NCI-H526 (cell line): Measurements from ENCODE around the gene CACNA1E.
"Not testable (repeated sequence)": the region's sequence is repeated elsewhere in the genome, so short reads cannot be mapped to it uniquely, and the experiment has no call there.

Experiments used
- DNase-seq, 2 experiments: peaks; one replicate each; lab custom pipeline; 2025; lab: John Stamatoyannopoulos, UW

Gene CACNA1E

DNA sequence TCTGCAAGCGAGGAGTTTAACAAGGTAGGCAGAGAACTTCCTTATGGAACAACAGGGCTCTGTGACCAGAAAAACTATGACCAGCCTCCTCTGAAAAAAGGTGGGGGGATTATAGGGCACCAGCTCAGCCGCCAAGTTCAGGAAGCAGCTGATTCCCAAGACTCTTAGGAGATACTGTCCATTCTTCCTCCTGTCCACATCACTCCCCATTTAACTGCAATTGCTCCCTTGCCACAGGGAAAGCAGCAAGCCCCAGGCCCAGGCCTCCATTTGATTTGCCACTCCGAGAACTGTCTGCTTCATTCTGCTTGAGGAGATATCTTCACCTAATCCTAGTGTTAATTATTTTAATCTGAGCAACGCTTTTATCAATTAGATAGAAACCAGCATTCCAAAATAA, 323.9 kb downstream of the CACNA1E start:
- no peak for DNase-seq

DNA sequence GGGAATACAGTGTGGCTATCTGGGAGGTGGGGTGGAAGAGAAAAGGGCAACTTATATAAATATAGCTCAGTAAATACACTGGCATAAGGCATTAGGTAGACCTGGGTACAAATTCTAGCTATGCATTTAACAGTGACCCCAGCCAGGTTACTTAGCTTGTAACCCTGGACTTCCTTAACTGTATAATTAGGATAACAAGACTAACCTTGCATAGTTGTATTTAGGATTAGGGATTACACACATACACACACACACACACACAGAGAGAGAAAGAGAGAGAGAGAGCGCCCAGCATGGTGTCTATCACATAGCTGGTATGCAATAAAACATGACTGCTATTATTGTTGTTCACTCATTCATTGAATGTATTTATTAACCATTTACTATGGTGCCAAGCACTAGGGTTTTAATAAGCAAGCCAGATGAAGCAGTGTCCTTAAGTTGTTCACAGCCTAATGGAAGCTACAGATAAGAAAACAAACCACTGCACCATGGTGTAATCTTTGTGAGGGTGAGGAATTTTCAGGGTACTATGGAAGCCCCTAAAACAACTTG, 326.8 kb downstream of the CACNA1E start:
- DNase-seq, result no peak

DNA sequence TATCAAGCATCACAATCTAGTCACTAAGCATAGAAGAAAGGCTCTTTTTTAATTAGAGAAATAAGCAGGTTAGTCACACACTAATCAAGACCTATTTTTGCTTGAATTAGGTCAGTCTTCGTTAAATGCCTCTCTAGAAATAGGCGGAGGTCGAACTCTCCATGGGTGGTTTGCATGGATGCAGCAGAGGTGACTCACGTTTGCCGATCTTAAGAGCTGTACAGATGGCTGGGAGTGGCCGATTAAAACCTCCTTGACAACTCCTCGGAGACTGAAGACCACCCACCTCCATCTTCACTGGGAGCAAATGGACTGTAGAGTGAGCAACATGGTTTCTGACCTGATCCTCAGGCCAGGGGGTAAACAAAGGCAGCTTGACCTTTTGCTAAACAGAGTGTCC, 328.9 kb downstream of the CACNA1E start:
- DNase-seq, result no peak

DNA sequence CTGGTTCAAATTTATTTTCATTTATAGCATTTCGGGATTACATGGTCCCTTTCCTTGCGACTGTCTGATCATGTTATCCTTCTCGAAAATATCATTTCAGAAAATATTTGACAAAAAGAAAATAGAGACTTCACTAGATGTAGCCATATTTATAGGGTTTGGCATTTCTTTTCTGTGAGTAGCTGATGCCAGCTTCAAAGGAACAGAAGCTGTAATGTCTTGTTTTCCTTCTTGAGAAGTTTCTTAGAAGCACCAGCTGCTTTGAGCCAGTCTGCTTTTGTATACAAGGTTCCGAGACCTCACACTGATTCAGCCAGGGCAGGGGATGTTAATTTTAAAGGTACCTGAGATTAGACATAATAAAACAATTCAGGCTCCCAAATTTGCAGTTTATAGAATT, 329.9 kb downstream of the CACNA1E start:
- no peak for DNase-seq

DNA sequence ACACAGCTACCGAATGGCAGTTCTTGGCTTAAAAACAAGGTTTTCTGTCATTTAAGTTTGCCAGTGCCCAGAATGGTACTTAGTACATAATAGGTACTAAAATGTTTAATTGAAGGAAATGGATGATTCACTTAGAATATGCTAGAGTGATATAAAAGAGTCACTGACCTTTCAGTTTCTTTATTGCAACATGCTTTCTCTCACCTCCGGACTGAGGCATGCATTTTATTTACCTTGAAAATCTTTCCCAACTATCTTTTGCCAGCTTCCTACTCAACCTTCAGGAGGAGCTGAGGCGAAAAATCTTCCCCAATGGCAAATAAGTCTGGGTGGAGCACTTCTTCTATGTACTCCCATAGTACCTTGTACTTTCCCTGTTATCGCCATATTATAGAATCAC, 333.3 kb downstream of the CACNA1E start:
- DNase-seq, result no peak

DNA sequence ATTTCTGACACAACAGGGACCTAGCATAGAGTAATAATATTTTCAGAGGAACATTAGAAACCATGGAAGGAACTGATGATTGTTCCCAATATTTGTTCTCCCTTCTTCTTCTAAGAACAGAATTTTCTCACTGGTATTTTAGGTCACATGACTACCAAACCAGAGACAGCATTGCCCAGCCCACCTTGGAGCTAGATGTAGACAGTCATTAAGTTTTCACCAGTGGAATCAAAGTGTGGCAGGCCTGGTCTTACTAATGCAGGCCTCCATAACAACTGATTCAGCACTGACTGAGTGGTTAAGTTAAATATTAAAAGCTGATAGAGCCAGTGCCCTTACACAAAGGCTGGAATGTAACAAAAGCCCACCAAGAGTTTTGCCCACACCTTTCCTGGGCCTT, 333.8 kb downstream of the CACNA1E start:
- no peak for DNase-seq

DNA sequence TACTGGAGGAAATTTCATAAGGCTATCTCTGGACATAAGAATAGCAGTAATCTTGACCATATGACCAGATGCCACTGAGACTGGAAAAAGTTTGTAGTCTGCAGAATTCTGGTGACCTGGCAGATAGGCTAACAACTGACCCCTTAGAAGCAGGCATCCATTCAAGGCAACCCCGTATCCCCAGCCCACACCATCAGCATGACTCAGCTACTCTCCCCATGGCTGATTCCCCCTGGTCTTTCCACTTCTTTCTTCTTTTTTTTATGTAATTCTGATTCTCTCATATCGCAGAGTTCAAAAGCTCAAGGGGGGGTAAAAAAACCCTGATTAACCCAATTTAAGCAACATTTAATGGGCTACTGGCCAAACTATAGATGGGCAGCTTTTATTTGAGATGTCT, 335.1 kb downstream of the CACNA1E start:
- DNase-seq, result no peak

DNA sequence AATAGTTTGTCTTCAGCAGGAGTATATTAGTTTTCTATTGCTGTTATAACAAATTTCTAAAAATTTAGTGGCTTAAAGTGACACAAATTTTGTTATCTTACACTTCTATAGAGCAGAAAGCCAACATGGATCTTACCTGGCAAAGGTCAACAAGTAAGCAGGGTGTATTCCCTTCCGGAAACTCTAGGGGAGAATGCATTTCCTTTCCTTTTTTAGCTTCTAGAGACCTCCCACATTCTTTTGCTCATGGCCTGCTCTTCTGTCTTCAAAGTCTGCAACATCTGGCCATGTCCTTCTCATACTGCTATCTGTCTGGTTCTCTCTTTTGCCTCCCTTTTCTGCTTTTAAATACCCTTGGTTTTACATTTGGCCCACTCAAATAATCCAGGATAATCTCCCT, 335.6 kb downstream of the CACNA1E start:
- DNase-seq, result no peak

DNA sequence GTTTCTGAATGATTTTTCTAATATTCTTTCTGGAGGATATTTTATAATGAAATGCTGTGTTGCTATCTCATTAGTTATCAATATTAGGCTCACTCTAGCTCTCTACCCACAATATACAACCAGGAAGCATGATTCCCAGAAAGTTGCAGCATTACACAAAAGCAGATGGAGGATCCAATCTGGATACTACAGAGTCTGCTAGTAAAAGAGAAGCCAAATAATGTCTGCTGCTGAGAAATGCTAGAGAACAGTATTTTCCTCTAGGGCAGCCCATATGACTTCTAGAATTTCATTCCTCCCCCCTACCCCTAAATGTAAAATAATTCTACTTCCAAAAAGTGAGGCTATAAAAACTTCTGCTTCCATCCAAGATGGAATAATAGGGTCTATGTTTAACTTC, 338.4 kb downstream of the CACNA1E start:
- DNase-seq, result no peak

DNA sequence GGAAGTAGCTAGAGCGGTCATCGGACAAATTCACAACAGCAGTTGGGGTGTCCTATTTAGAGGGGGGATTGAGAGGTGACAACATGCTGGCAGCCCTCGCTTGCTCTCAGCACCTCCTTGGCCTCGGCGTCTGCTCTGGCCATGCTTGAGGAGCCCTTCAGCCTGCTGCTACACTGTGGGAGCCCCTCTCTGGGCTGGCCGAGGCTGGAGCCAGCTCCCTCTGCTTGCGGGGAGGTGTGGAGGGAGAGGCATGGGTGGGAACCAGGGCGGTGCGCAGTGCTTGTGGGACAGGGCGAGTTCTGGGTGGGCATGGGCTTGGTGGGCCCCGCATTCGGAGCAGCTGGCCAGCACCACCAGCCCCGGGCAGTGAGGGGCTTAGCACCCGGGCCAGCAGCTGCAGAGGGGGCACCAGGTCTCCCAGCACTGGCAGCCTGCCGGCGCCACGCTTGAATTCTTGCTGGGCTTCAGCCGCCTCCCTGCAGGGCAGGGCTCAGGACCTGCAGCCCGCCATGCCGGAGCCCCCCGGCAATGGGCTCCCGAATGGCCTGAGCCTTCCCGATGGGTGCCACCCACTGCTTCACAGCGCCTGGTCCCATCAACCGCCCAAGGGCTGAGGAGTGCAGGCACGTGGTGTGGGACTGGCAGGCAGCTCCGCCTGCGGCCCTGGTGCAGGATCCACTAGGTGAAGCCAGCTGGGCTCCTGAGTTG, 349.0 kb downstream of the CACNA1E start:
- DNase-seq, result not testable (repeated sequence)

DNA sequence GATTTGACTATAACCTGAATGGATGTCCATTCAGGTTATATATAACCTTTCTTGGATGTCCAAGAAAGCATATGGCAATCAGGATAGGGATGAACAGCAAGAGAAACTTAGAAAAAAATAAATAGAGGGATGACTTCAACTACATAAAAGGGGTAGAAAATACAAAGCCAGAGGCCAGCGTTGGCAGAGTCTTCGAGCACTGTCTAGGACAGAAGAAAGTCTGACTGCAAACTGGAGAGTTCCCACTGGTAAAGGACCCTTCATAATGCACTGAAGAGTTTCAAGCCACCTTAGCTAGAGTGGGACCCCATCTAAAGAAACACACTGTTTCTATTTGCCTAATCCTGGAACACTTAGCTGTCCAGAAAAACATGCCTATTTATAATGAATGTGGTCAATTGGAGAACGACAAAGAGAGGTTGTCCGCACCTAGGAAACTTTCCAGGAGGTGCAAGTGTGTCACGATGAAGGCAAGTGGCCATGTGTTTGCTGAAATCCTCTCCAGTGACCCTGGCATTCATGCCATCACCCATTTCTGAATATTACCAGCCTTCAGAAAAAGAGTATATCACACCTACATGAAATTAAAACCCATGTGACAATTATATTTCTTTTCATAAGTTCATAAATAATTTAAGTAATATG, 362.8 kb downstream of the CACNA1E start:
- no peak for DNase-seq

DNA sequence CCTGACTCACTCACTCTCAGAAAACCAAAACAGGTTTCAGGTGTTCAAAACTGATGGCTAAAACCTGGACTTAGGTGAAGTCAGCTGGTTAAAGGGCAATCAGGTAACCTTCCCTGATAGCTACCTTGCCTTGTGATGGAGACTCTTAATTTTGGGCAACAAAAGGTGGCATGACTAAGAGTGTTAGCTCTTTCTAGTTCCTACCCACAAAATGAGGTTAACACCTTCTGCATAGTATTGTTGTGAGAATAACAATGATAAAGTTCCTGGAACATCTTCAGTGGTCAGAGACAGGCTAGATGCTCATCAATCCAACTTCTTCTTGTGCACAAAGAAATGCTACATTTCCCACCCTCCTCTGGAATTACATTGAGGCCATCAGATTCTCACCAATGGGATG, 363.4 kb downstream of the CACNA1E start:
- no peak for DNase-seq

DNA sequence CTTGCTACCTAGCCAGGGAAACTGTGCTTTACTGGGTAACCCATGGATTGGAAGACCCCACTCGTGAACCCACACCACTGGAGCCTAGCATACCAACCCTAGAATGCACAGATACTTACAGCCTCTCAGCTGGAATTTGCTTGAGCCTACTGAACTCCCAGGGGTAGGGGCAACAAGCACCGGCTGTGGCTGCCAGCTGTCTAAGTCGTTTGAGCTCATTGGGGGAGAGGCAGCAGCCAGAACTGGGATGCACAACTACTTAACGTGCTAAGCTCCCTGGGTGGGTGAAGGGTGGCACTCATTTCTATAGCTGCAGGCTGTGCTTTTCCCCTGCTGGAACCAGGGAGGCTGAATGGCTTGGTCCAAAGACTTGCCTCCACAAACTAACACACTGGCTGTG, 365.8 kb downstream of the CACNA1E start:
- DNase-seq, result no peak

DNA sequence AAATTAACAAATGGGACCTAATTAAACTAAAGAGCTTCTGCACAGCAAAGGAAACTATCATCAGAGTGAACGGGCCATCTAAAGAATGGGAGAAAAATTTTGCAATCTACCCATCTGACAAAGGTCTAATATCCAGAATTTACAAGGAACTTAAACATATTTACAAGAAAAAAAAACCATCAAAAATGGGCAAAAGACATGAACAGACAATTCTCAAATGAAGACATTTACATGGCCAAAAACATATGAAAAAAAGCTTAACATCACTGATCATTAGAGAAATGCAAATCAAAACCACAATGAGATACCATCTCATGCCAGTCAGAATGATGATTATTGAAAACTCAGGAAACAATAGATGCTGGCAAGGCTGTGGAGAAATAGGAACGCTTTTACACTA, 370.9 kb downstream of the CACNA1E start:
- not testable (repeated sequence) for DNase-seq

DNA sequence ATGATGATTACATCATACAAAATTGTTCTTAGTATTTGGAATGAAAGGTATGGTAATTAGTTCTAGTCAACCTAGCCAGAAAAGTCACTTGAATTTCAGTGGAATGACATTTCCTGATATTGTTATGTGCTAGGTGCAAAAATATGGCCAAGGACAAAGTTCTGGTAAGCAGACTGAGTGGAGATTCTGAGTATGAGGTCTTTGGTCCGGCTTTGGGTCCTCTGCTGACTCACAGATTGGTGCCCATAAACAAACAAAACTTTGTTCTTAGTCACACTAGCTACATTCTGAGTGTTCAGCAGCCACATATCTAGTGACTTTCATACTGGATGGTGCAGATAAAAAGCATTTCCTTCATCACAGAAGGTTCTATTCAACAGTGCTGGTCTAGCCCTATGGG, 372.1 kb downstream of the CACNA1E start:
- DNase-seq, result no peak
